ENCODE data around the gene PGM3.

PGM3 gene

DNA sequence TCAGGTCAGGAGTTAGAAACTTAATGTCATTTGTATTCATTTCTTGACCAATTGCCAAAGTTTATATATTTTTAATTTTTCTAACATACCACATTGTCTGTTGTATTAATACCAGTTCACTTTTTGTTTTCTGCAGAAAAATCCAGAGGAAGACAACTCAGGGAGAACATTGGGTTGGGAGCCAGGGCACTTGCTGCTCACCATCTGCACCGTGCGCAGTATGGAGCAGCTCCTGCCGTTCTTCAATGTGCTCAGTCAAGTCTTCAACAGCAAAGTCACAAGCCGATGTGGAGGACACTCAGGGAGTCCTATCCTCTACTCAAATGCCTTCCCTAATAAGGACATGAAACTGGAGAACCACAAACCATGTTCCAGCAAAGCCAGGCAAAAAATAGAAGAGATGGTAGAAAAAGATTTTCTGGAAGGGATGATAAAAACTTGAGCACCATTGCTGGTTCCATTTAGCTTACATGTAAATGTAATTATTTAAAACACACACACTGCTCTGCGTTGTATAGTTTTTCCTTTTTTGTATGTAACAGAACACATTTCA is 25.3 kb downstream of the PGM3 start:
- Histone ChIP-seq H3K27ac (no peak overlapping the region), H3K36me3 (peaks cover 82 to 99% (median 94%) of the 10 kb centered on the region in 3 donors), H3K27me3 (no peaks in the 10 kb centered on the region), H3K9me3 (no peaks in the 10 kb centered on the region), H3K4me3 (no peak overlapping the region), H3K4me1 (no peaks in the 10 kb centered on the region)
- TF ChIP-seq, protein P1, sequence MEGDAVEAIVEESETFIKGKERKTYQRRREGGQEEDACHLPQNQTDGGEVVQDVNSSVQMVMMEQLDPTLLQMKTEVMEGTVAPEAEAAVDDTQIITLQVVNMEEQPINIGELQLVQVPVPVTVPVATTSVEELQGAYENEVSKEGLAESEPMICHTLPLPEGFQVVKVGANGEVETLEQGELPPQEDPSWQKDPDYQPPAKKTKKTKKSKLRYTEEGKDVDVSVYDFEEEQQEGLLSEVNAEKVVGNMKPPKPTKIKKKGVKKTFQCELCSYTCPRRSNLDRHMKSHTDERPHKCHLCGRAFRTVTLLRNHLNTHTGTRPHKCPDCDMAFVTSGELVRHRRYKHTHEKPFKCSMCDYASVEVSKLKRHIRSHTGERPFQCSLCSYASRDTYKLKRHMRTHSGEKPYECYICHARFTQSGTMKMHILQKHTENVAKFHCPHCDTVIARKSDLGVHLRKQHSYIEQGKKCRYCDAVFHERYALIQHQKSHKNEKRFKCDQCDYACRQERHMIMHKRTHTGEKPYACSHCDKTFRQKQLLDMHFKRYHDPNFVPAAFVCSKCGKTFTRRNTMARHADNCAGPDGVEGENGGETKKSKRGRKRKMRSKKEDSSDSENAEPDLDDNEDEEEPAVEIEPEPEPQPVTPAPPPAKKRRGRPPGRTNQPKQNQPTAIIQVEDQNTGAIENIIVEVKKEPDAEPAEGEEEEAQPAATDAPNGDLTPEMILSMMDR (IDR thresholded peaks at IDR 0.05): no peak
- DNase-seq: no peak
- intact Hi-C loops (cut with DNase I; ENCODE audit: low total_unique reads): no loop called here

DNA sequence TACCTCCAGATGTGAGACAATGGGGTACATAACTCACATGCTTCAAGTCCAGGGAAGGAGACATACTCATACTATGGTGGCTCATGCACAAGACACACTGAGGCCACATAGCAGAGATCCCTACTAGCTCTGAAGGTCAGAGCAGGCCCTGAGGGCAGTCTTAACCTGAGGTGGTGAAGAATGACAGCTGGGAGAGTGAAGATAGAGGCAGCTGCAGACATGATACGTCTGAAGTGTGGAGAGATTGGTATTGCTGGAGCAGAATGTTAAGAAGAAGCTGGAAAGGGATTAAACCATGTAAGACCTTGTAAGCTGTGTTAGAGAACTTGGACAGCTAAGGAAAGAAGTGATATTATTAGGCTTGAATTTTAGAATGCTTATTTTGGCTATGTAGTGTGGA is 32.9 kb downstream of the PGM3 start:
- Histone ChIP-seq H3K36me3 (peaks cover 60 to 88% (median 62%) of the 10 kb centered on the region in 3 donors), H3K27me3 (no peaks in the 10 kb centered on the region), H3K27ac (no peak overlapping the region), H3K4me3 (no peak overlapping the region), H3K9me3 (no peaks in the 10 kb centered on the region), H3K4me1 (no peaks in the 10 kb centered on the region)
- DNase-seq: no peak
- TF ChIP-seq, protein P1 (IDR thresholded peaks at IDR 0.05): no peak
- intact Hi-C loops (cut with DNase I; ENCODE audit: low total_unique reads): no loop called here

DNA sequence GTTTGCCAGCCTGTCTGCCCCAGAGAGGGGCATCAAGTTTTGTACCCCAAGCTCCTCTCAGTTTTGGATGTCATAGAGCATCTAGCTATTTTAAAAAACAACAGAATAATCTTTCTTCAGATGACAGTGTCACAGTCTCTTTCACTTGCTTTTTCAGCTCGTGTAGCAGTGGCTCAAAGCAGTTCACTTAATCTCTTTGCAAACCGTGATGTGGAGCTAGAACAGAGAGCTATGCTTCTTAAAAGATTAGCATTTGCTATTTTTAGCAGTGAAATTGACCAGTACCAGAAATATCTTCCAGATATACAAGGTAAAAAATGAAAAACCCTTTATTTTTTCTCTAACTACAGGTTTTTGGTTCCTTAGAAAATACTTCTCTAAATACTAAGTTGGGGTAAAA is 37.3 kb downstream of the PGM3 start:
- H3K4me3 ChIP-seq: no peak overlapping the region
- no peaks in the 10 kb centered on the region for H3K4me1 ChIP-seq
- H3K36me3 ChIP-seq: peaks cover 65 to 96% (median 67%) of the 10 kb centered on the region in 3 donors
- no peak overlapping the region for H3K27ac ChIP-seq
- TF ChIP-seq, protein P1 (IDR thresholded peaks at IDR 0.05): no peak
- no peaks in the 10 kb centered on the region for H3K27me3 ChIP-seq
- DNase-seq: no peak
- H3K9me3 ChIP-seq: no peaks in the 10 kb centered on the region
- intact Hi-C loops (cut with DNase I; ENCODE audit: low total_unique reads): no loop called here

DNA sequence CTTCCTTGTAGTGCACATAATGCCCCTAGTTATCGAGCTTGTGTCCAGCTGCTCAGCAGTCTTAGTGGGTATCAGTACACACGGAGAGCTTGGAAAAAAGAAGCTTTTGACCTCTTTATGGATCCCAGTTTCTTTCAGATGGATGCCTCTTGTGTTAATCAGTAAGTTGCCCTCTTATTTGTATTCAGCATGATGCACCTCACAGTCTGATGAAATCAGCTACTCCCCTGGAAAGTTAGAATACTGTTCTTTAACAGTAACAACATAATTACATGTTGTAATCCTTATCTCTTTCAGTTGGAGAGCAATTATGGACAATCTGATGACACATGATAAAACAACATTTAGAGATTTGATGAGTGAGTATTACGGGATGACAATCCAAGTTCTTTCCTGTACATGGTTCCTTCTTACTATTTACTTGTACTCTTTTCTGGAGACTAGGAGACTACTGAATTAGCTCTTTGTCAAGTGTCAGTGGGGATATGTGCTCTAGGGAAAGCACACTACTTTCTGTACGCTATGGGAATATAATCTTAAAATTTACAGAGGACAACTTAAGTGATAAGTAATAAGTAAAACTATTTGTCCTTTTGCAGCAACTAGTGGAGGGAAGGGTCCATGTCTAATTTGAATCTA is 39.1 kb downstream of the PGM3 start:
- no peak for DNase-seq
- peaks cover 48 to 88% (median 59%) of the 10 kb centered on the region in 3 donors for H3K36me3 ChIP-seq
- H3K4me1 ChIP-seq: no peaks in the 10 kb centered on the region
- H3K4me3 ChIP-seq: no peak overlapping the region
- H3K9me3 ChIP-seq: no peaks in the 10 kb centered on the region
- no peaks in the 10 kb centered on the region for H3K27me3 ChIP-seq
- intact Hi-C loops (cut with DNase I; ENCODE audit: low total_unique reads): no loop called here
- TF ChIP-seq, protein P1 (IDR thresholded peaks at IDR 0.05): no peak
- H3K27ac ChIP-seq: no peak overlapping the region

DNA sequence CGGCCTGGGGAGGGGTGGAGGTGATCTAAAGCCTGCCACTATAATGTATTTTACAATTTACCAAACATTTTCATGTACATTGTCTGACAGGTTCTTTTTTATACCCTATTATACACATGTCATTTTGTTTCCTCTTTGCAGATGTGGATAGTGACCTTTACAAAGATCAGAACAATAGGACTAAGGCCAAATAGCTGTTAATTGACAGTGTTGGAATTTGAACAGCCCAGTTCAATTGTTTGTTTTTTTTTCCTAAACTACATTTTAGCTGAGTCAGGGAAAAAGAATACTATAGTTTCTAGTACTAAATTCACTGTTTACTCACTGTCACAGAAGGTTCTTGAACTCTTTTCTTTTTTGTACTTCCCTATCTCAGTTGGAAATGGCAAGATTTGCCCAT is 40.2 kb downstream of the PGM3 start:
- Histone ChIP-seq H3K4me1 (no peaks in the 10 kb centered on the region), H3K36me3 (peaks cover 46 to 85% (median 57%) of the 10 kb centered on the region in 3 donors), H3K27me3 (no peaks in the 10 kb centered on the region), H3K27ac (no peak overlapping the region), H3K4me3 (no peak overlapping the region), H3K9me3 (no peaks in the 10 kb centered on the region)
- no peak for DNase-seq
- intact Hi-C loops (cut with DNase I; ENCODE audit: low total_unique reads): no loop called here
- TF ChIP-seq, protein P1 (IDR thresholded peaks at IDR 0.05): no peak
